Raji (cell line): ENCODE data around the gene POU5F2.

Source experiments
- POLR2A ChIP-seq: IDR thresholded peaks from 2 replicates; pipeline ENCODE4 v1.6.1; 2011; ENCODE audit warnings: low read depth, low read length, control low read depth; ENCODE audit not compliant: insufficient read depth

The POU5F2 gene

DNA sequence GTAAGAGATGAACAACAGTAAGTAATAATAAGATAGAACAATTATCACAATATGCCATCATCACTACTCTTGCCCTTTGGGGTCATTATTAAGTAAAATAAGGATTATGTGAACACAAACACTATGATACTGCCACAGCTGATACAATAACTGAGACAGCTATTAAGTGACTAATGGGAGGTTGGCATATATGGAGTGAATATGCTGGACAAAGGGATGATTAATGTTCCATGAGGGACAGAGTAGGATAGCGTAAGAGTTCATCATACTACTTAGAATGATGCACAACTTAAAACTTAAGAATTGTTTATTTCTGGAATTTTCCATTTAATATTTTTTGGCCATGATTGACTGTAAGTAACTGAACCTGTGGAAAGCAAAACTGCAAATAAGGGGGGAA is 16.6 kb downstream of the POU5F2 start:
- no peak for TF ChIP-seq POLR2A

DNA sequence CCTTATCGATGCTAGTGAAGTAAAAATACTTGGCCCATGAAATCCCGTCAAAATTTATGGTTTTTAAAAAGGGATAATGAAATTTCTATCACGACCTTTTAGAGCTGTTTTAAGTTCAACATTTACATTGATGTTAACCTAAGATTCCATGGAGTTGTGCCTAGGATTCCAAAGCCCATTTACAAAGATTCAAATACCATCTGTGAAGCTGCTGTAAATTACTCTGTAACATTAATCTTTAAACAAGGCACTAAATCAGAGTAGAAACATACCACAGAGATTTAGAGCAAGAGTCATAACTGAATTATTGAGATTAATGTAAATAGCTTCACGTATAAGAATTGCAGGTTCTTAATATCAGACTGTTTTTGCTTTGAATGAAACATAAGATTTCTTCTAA is 17.7 kb downstream of the POU5F2 start:
- no peak for TF ChIP-seq POLR2A

DNA sequence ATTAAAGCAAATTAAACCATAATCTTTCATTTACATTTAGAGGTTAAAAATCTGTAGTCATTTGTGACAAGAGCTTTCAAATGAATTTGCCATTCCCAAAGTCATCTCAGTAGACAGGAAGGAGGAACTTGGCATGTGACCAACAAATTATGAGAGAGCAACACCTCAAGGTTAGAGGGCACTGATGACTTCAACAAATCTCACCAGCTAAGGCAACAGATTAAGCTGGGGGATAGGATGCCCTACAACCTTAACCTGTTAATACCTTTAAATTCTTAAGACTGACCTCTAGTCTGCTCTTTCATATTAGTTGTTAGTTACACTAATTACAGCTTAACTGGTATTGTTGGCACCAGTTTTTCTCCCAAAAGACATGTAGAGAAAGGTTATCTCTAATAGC is 18.4 kb downstream of the POU5F2 start:
- TF ChIP-seq POLR2A = no peak

DNA sequence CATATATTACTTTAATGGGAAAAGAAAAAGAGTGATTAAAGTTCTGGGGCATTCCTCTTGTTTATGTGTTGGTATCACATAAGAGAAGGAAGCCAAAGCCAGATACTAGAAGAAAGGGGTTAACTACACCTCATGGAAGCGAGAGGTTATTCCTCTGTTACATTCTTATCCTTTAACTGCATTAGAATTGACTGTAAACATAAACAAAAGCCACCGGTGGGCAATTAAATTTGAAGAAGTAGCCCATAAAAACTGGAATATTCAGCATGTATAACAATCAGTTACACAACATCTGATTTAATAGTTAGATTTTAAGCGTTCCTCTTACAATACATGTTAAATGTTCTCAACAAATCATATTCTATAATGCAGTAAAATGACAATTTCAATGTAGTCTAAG is 18.8 kb downstream of the POU5F2 start:
- TF ChIP-seq POLR2A = no peak

DNA sequence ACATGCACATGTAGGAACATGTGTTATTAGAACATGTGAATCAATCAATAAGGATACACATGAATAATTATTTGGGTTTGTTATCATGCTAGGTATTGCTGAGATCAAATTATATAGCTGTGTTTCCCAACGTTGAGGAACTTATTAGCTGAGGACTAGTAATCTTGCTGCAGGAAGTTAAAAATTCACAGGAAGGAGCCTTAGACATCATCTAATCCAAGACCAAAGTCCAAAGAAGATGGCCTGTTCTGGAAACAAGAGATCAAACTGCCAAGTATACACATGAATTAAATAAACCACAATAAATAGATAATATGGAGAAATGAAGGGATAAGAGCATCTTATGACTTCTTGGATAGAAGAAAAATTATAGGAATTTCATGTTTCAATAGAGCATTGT is 19.9 kb downstream of the POU5F2 start:
- no peak for TF ChIP-seq POLR2A

DNA sequence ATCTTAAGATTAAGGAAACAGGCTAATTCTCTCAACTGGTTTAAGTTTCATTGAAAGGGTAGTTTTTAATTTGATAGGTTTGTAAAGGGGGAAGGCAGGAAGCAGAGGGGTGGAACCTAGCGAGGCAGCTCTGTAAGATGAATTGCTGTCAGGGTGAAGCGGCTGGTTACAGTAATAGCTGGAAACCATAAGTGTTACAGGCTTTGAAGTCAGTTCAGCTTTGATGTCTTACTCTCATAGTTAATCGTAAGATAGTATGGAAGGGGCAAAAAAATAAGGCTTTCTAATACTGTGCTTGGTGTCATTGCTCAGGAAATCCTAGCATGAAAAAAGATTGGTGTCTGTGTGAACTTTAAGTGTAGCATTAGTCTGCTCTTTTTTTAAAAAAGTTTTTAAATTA is 20.3 kb downstream of the POU5F2 start:
- no peak for TF ChIP-seq POLR2A

DNA sequence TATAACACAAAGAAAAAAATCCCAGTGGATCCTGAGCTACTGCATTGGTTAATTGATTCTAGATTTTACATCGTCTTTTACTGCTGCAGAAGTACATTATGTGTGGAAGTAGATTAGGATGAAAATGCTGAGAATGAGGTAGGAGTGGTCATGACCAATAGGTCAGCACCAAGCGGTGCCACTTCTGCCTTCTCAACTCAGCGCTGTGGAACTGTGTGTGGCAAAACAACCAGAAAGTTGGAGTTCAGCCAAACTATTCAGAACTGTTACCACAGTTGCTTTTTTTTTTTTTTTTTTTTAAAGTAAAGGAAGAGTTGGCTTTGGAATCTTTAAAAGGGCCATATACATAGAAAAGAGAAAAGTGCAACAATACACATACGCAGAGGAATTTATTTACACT is 24.2 kb downstream of the POU5F2 start:
- no peak for TF ChIP-seq POLR2A

DNA sequence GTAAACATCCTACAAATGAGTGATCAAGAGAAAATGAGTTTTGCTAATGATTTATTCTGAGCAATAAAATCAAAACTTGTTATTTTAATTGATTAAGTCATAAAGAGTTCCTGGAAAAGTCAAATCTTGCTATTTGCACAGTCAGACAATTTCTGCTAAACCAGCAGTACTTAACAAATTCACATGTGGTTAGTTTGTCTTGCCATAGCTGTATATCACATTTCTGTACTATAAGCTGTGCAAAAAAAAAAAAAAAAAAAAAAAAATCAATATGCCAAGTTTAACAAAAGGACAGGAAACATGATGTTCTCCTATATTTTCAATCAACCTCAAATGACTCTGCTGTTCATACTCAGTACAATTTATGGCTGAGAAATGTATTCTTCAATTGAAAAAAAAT is 24.9 kb downstream of the POU5F2 start:
- no peak for TF ChIP-seq POLR2A

DNA sequence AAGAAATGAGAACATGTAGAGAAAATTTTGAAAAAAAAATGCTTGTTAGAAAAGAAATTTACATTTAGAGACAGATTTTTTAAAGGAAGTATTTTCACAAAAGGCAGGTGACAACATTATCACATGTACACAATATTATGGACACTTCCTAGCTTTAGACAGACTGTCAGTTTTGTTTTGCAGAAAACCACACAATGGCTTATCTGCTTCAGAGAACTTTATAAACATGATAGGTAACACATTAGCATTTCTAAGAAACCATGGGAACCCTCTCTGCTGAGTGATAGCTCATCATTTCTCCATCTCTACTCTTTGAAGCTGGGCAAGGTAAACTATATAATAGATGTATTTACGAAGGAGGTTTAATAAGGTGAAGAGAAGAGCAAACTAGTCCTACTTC is 25.6 kb downstream of the POU5F2 start:
- TF ChIP-seq POLR2A = no peak

DNA sequence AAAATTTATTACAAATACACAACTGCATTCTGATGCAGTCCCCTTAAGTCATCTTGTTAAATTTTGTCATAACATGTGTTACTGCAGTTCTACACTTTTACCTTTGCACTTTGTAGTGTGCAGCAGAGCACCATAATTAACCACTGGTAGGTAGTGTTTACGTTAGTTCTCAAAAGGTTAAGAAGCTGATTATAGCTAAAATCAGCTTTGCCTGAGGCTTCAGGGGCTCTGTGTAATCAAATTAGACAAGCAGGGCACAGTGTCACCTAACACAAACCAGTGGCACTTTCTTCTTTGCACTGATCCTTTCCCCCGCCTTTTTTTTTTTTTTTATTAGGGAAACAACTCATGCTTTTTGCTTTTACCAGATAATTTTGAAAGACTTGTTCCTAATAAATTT is 26.1 kb downstream of the POU5F2 start:
- TF ChIP-seq POLR2A = no peak

DNA sequence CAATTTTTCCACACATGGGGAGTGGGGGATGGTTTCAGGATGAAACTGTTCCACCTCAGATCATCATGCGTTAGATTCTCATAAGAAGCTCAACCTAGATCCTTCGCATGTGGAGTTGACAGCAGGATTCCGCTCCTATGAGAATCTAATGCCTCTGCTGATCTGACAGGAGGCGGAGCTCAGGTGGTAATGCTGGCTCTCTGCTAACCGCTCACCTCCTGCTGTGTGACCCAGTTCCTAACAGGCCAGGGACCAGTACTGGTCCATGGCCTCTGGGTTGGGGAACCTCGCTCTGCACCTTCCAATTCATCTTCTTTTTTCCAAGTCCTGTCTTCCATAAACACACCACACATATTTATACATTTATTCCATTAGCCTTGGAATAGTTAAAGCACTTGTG is 33.0 kb downstream of the POU5F2 start:
- TF ChIP-seq POLR2A = no peak

DNA sequence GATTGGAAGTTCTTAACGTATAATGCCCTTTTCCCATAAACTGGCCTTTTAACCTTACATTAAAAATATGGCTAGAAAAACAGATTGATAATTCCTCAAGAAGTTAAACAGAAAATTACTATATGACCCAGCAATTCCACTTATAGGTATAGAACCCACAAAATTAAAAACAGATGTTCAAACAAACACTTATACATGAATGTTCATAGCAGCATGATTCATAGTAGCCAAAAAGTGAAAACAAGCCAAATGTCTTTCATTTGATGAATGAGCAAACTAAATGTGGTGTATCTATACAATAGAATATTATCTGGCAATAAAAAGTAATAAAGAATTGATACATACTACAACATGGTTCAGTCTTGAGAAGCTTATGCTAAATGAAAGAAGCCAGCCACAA is 35.5 kb downstream of the POU5F2 start:
- no peak for TF ChIP-seq POLR2A

DNA sequence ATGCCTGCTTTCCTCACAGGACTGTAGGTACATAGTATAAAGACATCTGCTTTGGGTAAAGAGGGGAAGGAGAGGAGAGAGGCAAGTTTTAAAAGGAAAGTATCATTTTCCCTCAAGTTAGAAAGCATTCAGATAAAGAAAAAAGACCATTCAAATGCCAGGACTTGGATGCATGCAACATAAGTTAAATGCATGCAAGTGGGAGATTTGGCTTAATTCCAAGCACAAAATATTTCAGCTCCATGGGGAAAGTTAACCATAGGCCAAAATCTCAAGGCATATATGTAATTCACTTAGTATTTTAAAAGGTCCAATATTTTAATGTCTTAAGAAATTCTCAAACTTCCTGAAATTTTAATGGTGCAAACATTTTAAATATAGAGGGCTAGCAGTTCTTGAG is 36.4 kb downstream of the POU5F2 start:
- no peak for TF ChIP-seq POLR2A

DNA sequence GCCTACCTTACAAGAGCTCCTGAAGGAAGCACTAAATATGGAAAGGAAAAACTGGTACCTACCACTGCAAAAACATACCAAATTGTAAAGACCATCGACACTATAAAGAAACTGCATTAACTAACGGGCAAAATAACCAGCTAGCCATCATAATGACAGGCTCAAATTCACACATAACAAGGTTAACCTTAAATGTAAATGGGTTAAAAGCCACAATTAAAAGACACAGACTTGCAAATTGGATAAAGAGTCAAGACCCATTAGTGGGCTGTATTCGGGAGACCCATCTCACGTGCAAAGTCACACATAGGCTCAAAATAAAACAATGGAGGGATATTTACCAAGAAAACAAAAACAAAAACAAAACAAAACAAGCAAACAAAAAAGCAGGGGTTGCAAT is 49.4 kb downstream of the POU5F2 start:
- no peak for TF ChIP-seq POLR2A
